Activated T-cell treated with anti-CD3 and anti-CD28 coated beads, Interleukin-2, amount 50 U/mL, for 48 hours (primary cell): ENCODE results near the gene REM1.
"Not testable (repeated sequence)": the region's sequence is repeated elsewhere in the genome, so short reads cannot be mapped to it uniquely, and the experiment has no call there.

Experiments
- DNase-seq, 2 experiments: peaks; one replicate each; pipeline ENCODE4 v3.0.0-alpha.2; 2020

Gene REM1

GRCh38 chr20:31485450-31486339 lies 10.6 kb downstream of the REM1 start:
- DNase-seq, result peak in 1 of 2 experiments; percentile 23

- DNase-seq, result no peak
Observed at GRCh38 chr20:31488115-31488514, 13.0 kb downstream of the REM1 start.

GRCh38 chr20:31489152-31489551 lies 14.1 kb downstream of the REM1 start:
- DNase-seq, result no peak

DNA sequence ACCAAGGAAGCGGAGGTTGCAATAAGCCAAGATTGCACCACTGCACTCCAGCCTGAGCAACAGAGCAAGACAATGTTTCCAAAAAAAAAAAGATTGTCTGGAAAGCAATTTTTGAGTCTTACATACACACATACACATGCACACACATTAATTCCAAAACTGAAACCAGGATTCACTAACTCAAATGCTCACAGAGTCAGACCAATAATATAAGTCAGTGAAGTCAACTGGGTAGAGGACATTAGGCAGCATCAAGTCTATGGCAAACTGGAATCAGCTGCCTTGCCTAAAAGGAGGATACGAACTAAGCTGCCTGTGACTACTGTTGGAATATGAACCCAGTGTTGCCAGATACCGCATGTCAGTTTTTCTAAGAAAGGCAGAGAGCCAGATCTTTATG lies 15.7 kb downstream of the REM1 start:
- no peak for DNase-seq

DNA sequence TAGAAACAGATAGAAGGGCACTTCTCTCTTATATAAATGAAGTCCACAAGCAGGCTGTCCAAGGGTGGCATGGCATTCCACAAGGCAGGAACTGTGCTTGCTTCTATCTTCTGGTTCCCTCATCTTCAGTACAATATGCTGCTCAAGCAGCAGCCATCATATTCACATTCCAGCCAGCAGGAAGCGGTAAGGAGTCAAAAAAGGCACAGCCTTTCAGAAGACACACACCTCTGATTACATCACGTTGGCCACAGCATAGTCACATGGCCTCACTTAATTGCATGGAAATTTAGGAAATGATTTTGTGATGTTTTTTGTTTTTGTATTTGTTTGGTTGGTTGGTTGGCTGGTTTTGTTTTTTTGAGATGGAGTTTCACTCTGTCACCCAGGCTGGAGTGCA lies 19.0 kb downstream of the REM1 start:
- DNase-seq, result no peak

- no peak for DNase-seq
Observed at GRCh38 chr20:31496761-31497295, 21.7 kb downstream of the REM1 start.

DNA sequence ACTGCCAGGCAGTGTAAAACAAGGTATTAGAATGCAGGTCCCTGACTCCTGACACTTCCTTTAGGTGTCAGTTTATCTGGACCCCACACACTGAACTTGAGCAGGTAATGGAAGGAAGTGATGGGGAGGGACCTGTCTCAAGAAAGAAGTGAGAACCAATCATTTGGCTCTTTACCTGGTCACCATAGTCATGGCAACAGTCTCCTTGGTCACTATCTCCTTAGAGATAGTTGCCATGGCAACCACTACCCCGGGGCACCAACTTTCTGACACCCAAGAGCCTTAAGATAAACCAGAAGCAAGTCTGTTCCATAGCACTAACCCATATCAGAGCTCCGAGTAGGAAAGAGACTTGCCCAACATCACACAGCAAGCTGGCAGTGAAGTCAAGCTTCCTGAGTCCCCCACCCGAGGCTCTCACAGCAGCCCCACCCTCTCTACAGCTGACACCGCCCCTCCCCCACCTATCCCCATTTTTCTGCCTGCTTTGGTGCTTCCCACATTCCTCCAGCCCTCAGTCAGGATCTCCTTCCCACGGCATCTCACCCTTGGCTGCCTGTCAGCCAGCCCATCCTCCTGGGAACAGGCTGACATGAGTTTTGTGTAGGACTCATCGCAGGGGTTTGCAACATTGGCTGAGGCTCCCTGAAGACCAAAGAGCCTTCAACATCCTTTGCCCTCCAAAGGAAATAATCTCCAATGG lies 22.9 kb downstream of the REM1 start:
- no peak for DNase-seq

DNA sequence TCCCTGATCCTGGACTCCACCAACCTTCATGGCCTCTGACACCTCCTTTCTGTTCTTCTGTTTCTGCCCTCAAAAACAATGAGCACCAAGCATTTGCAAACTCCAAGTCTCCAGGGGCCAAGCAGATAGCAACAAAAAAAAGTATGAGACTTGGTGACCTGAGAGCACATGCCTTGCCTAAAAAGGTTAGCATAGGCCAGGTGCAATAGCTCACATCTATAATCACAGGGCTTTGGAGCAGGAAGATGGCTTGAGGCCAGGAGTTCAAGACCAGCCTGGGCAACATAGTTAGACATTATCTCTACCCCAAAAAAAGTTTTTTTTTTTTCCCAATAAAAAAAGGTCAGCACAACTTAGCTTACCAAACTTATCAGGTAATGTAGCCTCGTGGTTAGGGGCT lies 25.4 kb downstream of the REM1 start:
- no peak for DNase-seq

GRCh38 chr20:31502884-31503673 lies 28.0 kb downstream of the REM1 start:
- DNase-seq, result peak; percentile 86 to 87

- no peak for DNase-seq
Observed at GRCh38 chr20:31505903-31506302, 30.8 kb downstream of the REM1 start.

- DNase-seq, result no peak
Observed at GRCh38 chr20:31508517-31509244, 33.6 kb downstream of the REM1 start.

GRCh38 chr20:31514154-31515071 lies 39.3 kb downstream of the REM1 start, which contains the start of gene HM13:
Gene HM13, plus strand, starts transcription at chr20:31514442. Its CDS starts 110 bp downstream, at chr20:31514552.
- DNase-seq, result peak; percentile 89 to 92

DNA sequence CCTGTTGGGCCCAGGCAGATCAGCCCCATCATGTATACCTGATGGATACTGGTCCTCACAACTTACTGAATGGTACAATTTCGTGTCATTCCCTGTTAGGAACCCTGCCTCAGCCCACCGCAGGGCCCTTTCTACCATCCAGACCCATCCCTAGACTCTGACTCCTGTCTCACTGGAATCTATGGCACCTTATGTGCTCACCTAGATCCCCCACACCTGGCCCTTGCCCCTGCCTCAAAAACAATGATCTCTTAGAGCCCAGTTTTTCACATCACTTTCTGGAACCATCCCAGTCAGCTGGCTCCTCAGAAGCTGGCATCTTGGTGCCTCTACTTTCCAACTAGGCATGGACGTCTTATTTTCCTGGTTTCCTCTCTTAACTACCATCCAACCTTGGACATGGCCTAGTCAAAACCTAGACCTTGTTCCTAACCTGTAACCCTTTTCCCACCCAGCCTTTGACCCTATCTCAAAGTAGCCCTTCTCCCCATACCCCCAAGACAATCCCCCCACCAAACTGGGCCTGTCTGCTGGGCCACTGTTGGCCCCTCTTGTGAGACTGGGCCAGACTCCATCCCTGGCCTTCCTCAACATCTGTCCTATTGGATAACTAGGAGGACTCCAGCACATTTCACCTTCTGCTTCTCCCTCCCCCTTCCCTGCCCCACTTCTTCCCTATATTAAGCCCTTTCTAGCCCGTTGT lies 40.1 kb downstream of the REM1 start:
- DNase-seq, result no peak

DNA sequence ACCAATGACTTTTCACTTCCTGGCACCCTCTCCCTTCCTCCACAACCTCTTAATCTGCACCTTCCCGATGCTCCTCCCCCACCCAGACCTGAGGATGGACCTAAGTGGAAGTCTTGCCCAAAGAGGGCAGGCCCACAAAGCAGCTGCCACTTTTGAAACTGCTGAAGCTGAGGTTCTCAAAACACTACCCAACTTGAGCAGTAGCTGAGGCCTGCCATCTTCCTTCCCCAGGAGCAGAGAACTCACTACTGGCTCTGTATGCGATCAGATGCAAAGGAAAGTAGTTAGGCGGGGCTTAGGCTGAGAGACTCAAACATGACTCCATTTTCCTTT lies 40.7 kb downstream of the REM1 start:
- peak in 1 of 2 experiments; percentile 27 for DNase-seq

DNA sequence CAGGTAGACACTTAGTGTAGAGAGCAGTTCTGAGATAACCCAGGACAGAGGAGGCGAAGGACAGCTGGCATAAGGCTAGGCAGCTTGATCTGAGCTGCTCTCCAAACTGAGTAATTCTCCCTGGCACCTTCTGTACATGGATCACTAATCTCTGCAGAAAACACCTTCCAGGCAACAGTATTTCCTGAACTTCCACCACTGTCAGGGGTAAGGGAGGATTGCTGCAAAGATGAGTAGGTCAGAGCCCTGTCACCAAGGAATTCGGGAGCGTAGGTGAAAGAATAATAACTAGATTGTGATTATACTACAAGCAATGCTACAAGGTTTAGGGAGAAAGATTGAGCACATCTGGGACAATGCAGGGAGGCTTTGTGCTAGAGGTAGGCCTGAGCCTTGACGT lies 41.1 kb downstream of the REM1 start:
- DNase-seq, result no peak

GRCh38 chr20:31516651-31517050 lies 41.6 kb downstream of the REM1 start:
- DNase-seq, result peak in 1 of 2 experiments; percentile 32

DNA sequence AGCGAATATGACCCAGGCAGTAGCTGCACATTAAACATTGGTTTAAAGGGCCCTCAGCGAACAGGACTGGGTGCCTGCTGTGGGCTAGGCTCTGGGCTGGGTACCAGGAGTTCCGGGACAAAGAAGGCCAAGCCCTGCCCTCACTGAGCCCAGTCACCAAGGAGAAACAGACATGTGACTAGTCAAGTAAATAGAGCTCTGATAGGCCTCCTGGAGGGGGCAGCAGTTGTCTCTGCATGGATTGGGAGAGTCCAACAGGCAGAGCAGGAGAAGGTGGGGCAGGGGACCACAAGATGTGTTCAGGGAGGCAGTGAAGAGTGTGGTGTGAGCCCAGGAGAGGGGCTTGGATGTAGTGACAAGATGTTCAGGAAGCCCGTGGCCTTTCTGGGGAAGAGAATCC lies 42.3 kb downstream of the REM1 start:
- no peak for DNase-seq

GRCh38 chr20:31521267-31521666 lies 46.2 kb downstream of the REM1 start:
- not testable (repeated sequence) for DNase-seq

DNA sequence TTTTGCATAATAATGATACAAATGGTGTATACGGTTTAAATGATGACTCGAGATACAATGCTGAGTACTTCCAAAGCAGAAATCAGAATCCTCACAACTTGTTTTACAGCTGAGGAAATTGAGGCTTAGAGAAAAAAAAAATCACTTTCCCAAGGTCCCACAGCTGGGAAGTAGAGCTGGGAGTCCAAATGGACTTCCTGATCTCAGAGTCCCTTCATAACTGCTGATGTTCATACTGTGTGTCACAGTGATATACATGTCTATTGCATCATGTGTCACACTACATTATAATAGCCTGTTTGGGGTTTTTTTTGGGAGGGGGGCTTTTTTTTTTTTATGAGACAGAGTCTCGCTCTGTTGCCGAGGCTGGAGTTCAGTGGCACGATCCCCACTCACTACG lies 47.6 kb downstream of the REM1 start:
- no peak for DNase-seq
